A549 (cell line): ENCODE measurements around the gene LONRF3. TPM values are rescaled to one million over a fixed set of nuclear protein-coding genes. Genes with fewer than 3 reads are reported as not detected.

Experiments
- ATAC-seq, 2 experiments: fragments of 200-7000 bp in 1 of 2; fragments of >200 bp in 1 of 2; cut with Nextera tagmentation in 1 of 2; cut with Tn5 transposase in 1 of 2; 3 replicates each; pipeline versions ENCODE4 v1.8.0 to v1.9.1; 2018 to 2020; ENCODE audit warnings: mild to moderate bottlenecking in 1 of 2, moderate library complexity in 1 of 2
- CTCF ChIA-PET: fragments of 300-600 bp; sonication (Branson Sonifier 250); formaldehyde crosslinking; extraction: SDS; loops from one replicate; lab custom pipeline; 2021; ENCODE audit warnings: antibody characterized with exemption, inconsistent platforms; lab: Yijun Ruan, JAX
- POLR2A ChIA-PET: fragments of 350-600 bp; formaldehyde crosslinking; extraction: SDS; loops from one replicate; lab custom pipeline; 2021; ENCODE audit warnings: antibody characterized with exemption, inconsistent platforms; lab: Yijun Ruan, JAX
- DNase-seq, 2 experiments: peaks; one replicate each; pipeline versions ENCODE4 v3.0.0 to v3.0.0-alpha.2; 2011 to 2016; ENCODE audit warnings: low read depth in 1 of 2, low spot score in 1 of 2
- FAIRE-seq: peaks from 2 replicates; lab custom pipeline; 2011; peaks lifted over from hg19 to GRCh38; lab: Jason Lieb, UNC
- H3K27ac ChIP-seq, 2 experiments: fragments of >200 bp; sonication (Bioruptor Twin); formaldehyde crosslinking; 3 replicates each; pipeline ENCODE4 v1.5.1; 2016 to 2017
- H3K4me1 ChIP-seq: fragments of >200 bp; sonication (Bioruptor Twin); formaldehyde crosslinking; 3 replicates; pipeline ENCODE4 v1.6.1; 2016
- H3K4me2 ChIP-seq: fragments of >200 bp; sonication (Bioruptor Twin); formaldehyde crosslinking; 3 replicates; pipeline ENCODE4 v1.6.1; 2016
- H3K4me3 ChIP-seq: fragments of >200 bp; sonication (Bioruptor Twin); formaldehyde crosslinking; 3 replicates; pipeline ENCODE4 v1.5.1; 2016
- H3K9me3 ChIP-seq: fragments of >200 bp; sonication (Bioruptor Twin); formaldehyde crosslinking; 3 replicates; pipeline ENCODE4 v1.6.1; 2016
- BHLHE40 ChIP-seq: IDR thresholded peaks from 2 replicates; pipeline ENCODE4 v1.6.1; 2012; ENCODE audit warnings: low read depth, low read length, inconsistent platforms
- CEBPB ChIP-seq, 2 experiments: fragments of >200 bp in 1 of 2; sonication (Bioruptor Twin) in 1 of 2; formaldehyde crosslinking in 1 of 2; IDR thresholded peaks; 2 replicates each; pipeline ENCODE4 v1.6.1; 2012 to 2016
- FOSL2 ChIP-seq, 2 experiments: fragments of 450-650 bp in 1 of 2; fragments of >200 bp in 1 of 2; sonication (Bioruptor Twin) in 1 of 2; formaldehyde crosslinking; IDR thresholded peaks; 2 replicates each; pipeline versions ENCODE4 v1.5.0 to v1.6.1; 2016 to 2020; ENCODE audit warnings: mild to moderate bottlenecking in 1 of 2, moderate library complexity in 1 of 2
- FOXS1 ChIP-seq: fragments of 250-450 bp; sonication (Bioruptor Pico); IDR thresholded peaks from 2 replicates; pipeline ENCODE4 v1.5.0; 2020; ENCODE audit warnings: mild to moderate bottlenecking, moderate library complexity
- GATA3 ChIP-seq: IDR thresholded peaks from 2 replicates; pipeline ENCODE4 v1.6.1; 2012; ENCODE audit warnings: borderline replicate concordance
- HDAC2 ChIP-seq: fragments of 200-600 bp; sonication (generic); IDR thresholded peaks from 2 replicates; pipeline ENCODE4 v1.6.1; 2016
- HOXB5 ChIP-seq: fragments of 250-450 bp; sonication (Bioruptor Pico); IDR thresholded peaks from 2 replicates; pipeline ENCODE4 v1.5.0; 2020; ENCODE audit warnings: mild to moderate bottlenecking, moderate library complexity
- JUNB ChIP-seq: fragments of >200 bp; sonication (Bioruptor Twin); formaldehyde crosslinking; IDR thresholded peaks from 2 replicates; pipeline ENCODE4 v1.6.1; 2016
- KDM1A ChIP-seq: fragments of 200-600 bp; sonication (generic); IDR thresholded peaks from 2 replicates; pipeline ENCODE4 v1.6.1; 2016; ENCODE audit warnings: low read depth, mild to moderate bottlenecking
- MYC ChIP-seq: IDR thresholded peaks from 2 replicates; pipeline ENCODE4 v1.6.1; 2012; ENCODE audit warnings: mild to moderate bottlenecking, inconsistent platforms, low read length, improper control_type of control experiment, borderline replicate concordance
- NFE2L2 ChIP-seq: fragments of 150-350 bp; conservative IDR thresholded peaks from 2 replicates; pipeline ENCODE4 v1.6.1; 2014; ENCODE audit warnings: low read length
- NR3C1 ChIP-seq: fragments of >200 bp; sonication (Bioruptor Twin); formaldehyde crosslinking; IDR thresholded peaks from 3 replicates; pipeline ENCODE4 v1.6.1; 2017
- PHF8 ChIP-seq: fragments of 200-600 bp; sonication (generic); IDR thresholded peaks from 2 replicates; pipeline ENCODE4 v1.6.1; 2016; ENCODE audit warnings: low read depth, mild to moderate bottlenecking, antibody characterized with exemption, moderate library complexity, borderline replicate concordance
- RAD21 ChIP-seq, 2 experiments: fragments of >200 bp in 1 of 2; sonication (Bioruptor Twin) in 1 of 2; formaldehyde crosslinking in 1 of 2; IDR thresholded peaks in 1 of 2; conservative IDR thresholded peaks in 1 of 2; 2 replicates in 1 of 2; 3 replicates in 1 of 2; pipeline ENCODE4 v1.6.1; 2012 to 2018; ENCODE audit warnings: inconsistent platforms in 1 of 2
- RCOR1 ChIP-seq: fragments of 150-350 bp; IDR thresholded peaks from 2 replicates; pipeline ENCODE4 v1.6.1; 2014; ENCODE audit warnings: antibody characterized with exemption, low read length, low read depth
- RFX5 ChIP-seq: fragments of 450-650 bp; IDR thresholded peaks from 2 replicates; pipeline ENCODE4 v1.7.1; 2014; ENCODE audit warnings: antibody characterized with exemption, mild to moderate bottlenecking, moderate library complexity
- SMC3 ChIP-seq: fragments of >200 bp; sonication (Bioruptor Twin); formaldehyde crosslinking; IDR thresholded peaks from 3 replicates; pipeline ENCODE4 v1.6.1; 2018; ENCODE audit warnings: inconsistent platforms
- SREBF2 ChIP-seq: fragments of 450-650 bp; IDR thresholded peaks from 2 replicates; pipeline ENCODE4 v1.6.1; 2014; ENCODE audit warnings: mild to moderate bottlenecking, moderate library complexity
- TFCP2L1 ChIP-seq: fragments of 250-450 bp; sonication (Bioruptor Pico); IDR thresholded peaks from 2 replicates; pipeline ENCODE4 v1.5.0; 2021; ENCODE audit warnings: mild to moderate bottlenecking
- WGBS: methylation state at CpG from one replicate; pipeline ENCODE4 v1.1.6; 2017; ENCODE audit errors: missing lambda C conversion rate; 5-methylcytosine and 5-hydroxymethylcytosine counted together
- polyA plus RNA-seq, 4 experiments: library from polyadenylated mRNA; depleted of rRNA in 3 of 4; stranded (reverse); fragments of >200 nt; fragmentation: RNase III in 1 of 4; extraction: RNeasy Plus Mini Kit Qiagen cat#74134 plus additional on column Dnase treatment in 1 of 4; gene quantifications; 2 replicates in 3 of 4; 3 replicates in 1 of 4; pipeline ENCODE4 v1.2.3, GENCODE V29; 2011 to 2017
- TF ChIP-seq, protein P1 (sequence below): fragments of 250-450 bp; sonication (Bioruptor Pico); IDR thresholded peaks from 2 replicates; pipeline ENCODE4 v1.5.0; 2021; ENCODE audit warnings: mild to moderate bottlenecking, moderate library complexity, borderline replicate concordance
- TF ChIP-seq, protein P2 (sequence below): fragments of >200 bp; sonication (Bioruptor Twin); formaldehyde crosslinking; IDR thresholded peaks from 2 replicates; pipeline ENCODE4 v1.6.1; 2016
- TF ChIP-seq, protein P3 (sequence below): fragments of 150-350 bp; IDR thresholded peaks from 2 replicates; pipeline ENCODE4 v1.6.1; 2014; ENCODE audit warnings: low read depth, mild to moderate bottlenecking, low read length
- TF ChIP-seq, protein P4 (sequence below): fragments of >200 bp; sonication (Bioruptor Twin); formaldehyde crosslinking; IDR thresholded peaks from 3 replicates; pipeline ENCODE4 v1.5.1; 2016

Gene LONRF3
- polyA plus RNA-seq, 2 of the 4 experiments (the other 2 are of a cell fraction), result 2.5 to 7.7 TPM

DNA sequence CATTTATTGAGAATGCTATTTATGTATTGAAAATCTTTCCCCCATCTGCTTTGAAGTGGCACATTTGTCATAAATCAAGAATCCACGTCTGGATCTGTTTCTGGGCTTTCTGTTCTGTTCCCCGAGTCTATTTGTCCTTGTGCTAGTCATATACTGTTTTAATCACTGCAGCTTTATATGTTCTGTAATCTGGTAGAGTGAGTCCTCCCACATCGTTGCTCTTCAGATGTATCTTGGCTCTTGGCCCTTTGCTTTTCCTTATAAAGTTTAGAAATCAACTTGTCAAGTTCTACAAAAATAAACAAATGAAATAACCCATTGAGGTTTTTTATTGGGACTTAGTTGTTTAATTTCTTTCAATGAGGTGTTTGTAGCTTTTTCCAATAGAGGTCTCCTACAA, 29.0 kb downstream of the LONRF3 start:
- ATAC-seq, result no peak
- 62% methylated on average over 3 of the region's 3 CpGs for WGBS
- H3K4me1 ChIP-seq, result no peaks in the 10 kb centered on the region
- POLR2A ChIA-PET, result no interaction called here
- no peaks in the 10 kb centered on the region for H3K9me3 ChIP-seq
- TF ChIP-seq, protein P1, sequence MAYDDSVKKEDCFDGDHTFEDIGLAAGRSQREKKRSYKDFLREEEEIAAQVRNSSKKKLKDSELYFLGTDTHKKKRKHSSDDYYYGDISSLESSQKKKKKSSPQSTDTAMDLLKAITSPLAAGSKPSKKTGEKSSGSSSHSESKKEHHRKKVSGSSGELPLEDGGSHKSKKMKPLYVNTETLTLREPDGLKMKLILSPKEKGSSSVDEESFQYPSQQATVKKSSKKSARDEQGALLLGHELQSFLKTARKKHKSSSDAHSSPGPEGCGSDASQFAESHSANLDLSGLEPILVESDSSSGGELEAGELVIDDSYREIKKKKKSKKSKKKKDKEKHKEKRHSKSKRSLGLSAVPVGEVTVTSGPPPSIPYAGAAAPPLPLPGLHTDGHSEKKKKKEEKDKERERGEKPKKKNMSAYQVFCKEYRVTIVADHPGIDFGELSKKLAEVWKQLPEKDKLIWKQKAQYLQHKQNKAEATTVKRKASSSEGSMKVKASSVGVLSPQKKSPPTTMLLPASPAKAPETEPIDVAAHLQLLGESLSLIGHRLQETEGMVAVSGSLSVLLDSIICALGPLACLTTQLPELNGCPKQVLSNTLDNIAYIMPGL, result no peak
- TF ChIP-seq HDAC2, result no peak
- TF ChIP-seq NFE2L2, result no peak
- TF ChIP-seq MYC, result no peak
- TF ChIP-seq BHLHE40, result no peak
- TF ChIP-seq, protein P2, sequence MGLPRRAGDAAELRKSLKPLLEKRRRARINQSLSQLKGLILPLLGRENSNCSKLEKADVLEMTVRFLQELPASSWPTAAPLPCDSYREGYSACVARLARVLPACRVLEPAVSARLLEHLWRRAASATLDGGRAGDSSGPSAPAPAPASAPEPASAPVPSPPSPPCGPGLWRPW, result no peak
- TF ChIP-seq, protein P3, sequence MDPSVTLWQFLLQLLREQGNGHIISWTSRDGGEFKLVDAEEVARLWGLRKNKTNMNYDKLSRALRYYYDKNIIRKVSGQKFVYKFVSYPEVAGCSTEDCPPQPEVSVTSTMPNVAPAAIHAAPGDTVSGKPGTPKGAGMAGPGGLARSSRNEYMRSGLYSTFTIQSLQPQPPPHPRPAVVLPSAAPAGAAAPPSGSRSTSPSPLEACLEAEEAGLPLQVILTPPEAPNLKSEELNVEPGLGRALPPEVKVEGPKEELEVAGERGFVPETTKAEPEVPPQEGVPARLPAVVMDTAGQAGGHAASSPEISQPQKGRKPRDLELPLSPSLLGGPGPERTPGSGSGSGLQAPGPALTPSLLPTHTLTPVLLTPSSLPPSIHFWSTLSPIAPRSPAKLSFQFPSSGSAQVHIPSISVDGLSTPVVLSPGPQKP, result no peak
- no peak for TF ChIP-seq HOXB5 (CRISPR knock-in tag)
- TF ChIP-seq JUNB, result no peak
- no peak for TF ChIP-seq NR3C1
- no peak for TF ChIP-seq RFX5
- no peak for TF ChIP-seq FOSL2 (IDR thresholded peaks at IDR 0.05)
- TF ChIP-seq FOSL2 (CRISPR knock-in tag; IDR thresholded peaks at IDR 0.05), result no peak
- no peak for TF ChIP-seq SREBF2
- no peak for TF ChIP-seq RCOR1
- TF ChIP-seq GATA3, result no peak
- TF ChIP-seq TFCP2L1 (CRISPR knock-in tag), result no peak
- TF ChIP-seq PHF8, result no peak
- no peak for TF ChIP-seq KDM1A
- TF ChIP-seq FOXS1, result no peak
- TF ChIP-seq, all 56 proteins: peak for 0
- Histone ChIP-seq H3K27ac (no peak overlapping the region), H3K4me2 (no peak overlapping the region), H3K4me3 (no peak overlapping the region)
- no peak for DNase-seq
- FAIRE-seq, result peak; percentile 49
- CTCF ChIA-PET, result interaction anchor here (0.7 to 4.5 kb wide), 4 partner anchors 12 to 64 kb away, joined by 3 to 31 read pairs (median 12); no protein-coding TSS in a partner anchor

DNA sequence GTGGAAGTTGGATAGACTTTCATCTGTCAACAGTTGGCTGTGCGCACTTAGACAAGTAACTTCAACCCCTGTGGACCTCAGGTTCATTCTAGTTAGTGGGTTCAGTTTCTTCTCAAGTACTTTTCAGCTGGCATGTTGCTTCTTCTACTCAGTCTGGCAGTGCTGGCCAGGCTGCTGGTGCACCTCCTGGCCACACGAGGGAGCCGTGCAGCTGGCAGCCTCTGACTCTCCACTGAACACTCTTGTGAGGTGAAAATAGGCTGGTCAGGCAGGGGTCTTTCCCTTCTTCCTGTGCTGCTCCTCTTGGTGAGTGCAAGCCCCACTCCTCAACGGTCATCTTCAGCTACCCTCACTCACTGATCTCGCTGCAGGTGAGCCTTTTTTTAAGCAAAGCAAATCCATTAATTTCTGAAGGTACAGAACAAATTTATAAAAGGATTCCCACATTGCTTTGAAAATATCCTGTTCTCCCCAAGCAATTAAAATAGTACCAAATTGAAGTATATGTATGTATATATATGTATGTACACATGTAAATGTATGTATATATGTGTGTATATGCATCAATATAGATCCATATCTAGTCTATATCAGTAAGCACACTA, 30.6 kb downstream of the LONRF3 start:
- Histone ChIP-seq H3K4me2 (no peak overlapping the region), H3K9me3 (no peaks in the 10 kb centered on the region), H3K4me3 (no peak overlapping the region), H3K27ac (no peak overlapping the region), H3K4me1 (no peaks in the 10 kb centered on the region)
- WGBS, result 4% methylated on average over 5 of the region's 5 CpGs
- ChIA-PET POLR2A (interaction anchor here (0.6 to 1.0 kb wide), 2 partner anchors 28 to 160 kb away, joined by 3 read pairs; no protein-coding TSS in a partner anchor), CTCF (interaction anchor here (0.5 to 4.5 kb wide), 23 partner anchors 11 to 213 kb away, joined by 3 to 31 read pairs (median 4); no protein-coding TSS in a partner anchor)
- DNase-seq (peak; percentile 44 to 48), ATAC-seq (peak; percentile 93 to 97), FAIRE-seq (peak; percentile 100)
- TF ChIP-seq RAD21 (conservative IDR thresholded peaks at IDR 0.05 in 1 of 2, IDR thresholded peaks at IDR 0.05 in 1 of 2) (peak; percentile 56 to 62), CEBPB (IDR thresholded peaks at IDR 0.05) (no peak), NR3C1 (no peak), SMC3 (peak; percentile 69)
- TF ChIP-seq, protein P4, sequence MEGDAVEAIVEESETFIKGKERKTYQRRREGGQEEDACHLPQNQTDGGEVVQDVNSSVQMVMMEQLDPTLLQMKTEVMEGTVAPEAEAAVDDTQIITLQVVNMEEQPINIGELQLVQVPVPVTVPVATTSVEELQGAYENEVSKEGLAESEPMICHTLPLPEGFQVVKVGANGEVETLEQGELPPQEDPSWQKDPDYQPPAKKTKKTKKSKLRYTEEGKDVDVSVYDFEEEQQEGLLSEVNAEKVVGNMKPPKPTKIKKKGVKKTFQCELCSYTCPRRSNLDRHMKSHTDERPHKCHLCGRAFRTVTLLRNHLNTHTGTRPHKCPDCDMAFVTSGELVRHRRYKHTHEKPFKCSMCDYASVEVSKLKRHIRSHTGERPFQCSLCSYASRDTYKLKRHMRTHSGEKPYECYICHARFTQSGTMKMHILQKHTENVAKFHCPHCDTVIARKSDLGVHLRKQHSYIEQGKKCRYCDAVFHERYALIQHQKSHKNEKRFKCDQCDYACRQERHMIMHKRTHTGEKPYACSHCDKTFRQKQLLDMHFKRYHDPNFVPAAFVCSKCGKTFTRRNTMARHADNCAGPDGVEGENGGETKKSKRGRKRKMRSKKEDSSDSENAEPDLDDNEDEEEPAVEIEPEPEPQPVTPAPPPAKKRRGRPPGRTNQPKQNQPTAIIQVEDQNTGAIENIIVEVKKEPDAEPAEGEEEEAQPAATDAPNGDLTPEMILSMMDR, result peak; percentile 63
